Anterior cingulate cortex (tissue), 58 donors: ENCODE measurements around the gene METTL24.

Experiments
- DNase-seq, 58 donors: peaks; one replicate each; lab custom pipeline; 2025; lab: John Stamatoyannopoulos, UW

Gene METTL24

DNA sequence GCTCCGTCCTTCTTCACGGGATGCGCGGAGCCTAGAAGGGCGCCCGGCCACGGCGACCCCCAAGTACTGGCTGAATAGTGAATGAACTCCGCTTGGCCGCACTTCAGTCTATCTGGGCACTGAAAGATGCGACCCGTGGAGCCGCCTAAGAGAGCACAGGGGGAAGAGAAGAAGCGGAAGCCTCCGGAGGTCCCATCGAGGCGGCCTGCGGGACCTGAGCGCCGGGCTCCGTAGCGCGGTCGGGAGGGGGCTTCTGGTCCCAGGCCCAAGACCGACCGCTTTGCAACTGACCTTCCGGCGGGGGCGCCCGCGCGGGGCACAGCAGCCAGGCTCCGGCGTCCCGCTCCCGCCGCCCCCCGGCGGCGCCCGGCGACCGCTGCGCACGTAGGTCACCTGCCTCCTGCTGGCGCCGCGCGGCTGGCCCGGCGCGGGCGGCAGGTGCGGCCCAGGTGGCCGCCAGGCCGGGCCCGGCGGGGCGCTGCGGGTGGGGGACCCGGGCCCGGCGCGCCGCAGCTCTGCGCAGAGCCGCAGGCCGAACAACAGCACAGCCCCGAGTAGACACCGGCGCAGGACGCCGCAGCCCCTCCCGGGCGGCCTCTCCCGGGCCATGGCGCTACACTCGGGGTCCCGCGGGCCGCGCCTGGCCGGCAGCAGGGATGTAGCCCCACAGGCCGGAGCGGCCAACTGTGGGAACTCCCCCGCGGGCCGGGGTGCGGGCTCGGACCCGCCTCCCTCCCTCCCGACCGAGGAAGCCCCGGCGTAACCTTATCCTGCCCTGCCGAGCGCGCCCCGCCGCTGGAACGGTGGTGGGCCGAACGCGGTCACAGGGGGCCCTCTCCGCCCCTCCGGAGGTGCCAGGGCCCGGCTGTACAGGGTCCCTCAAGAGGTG, at the start of gene METTL24:
METTL24 (minus strand) TSS at position 686 of the 889 bp plus-strand sequence; CDS start at position 609, 77 bp downstream.
- DNase-seq: peak in 7 of 58 donors; percentile 7 to 33 (median 24)

DNA sequence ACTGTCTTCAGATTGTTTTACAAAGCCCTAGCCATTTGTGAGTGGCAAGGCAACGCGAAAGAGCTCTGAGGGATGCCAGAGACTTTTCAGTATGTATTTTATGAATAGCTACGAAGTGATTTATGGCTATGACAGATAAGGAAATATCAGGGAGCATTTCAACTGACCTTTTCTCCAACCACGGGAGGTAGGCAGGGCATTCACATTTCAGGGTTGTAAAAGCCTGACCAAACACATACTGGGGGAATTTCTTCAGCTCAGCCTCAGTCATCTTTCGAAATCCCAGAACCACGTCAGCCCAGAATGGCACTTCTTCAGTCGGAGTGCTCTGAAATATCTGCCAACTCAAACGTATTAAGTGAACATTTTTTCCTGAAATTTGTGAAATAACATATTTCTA, 46.5 kb upstream of the METTL24 start:
- no peak for DNase-seq

DNA sequence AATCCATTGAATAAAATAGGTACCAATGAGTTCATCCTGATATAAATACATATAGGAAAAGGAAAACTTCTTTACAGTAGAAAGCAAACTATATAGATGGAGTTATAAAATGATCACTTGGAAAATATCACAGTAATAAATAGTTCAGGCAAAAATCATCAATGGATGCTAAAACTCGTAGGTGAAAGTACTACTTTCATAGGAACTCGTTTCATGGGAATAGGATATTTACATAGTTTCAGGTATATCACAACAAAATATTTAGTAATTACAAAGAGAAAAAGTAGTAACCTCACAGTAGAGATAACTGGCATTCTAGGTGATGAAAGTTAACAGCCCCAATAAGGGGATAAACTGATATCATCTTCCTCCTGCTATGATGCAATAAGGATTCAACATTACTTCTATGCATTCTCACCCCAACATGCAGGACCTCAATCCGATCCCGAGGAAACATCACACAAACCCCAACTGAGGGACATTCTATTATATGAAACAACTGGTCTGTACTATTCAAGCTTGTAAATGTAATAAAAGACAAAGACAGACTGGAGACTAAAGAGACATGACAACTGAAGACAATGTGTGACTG, 43.5 kb upstream of the METTL24 start:
- DNase-seq: no peak

- DNase-seq: no peak
These were observed 42.1 kb upstream of the METTL24 start for GRCh38 chr6:110400208-110400607.

- DNase-seq: peak in 1 of 58 donors; percentile 11
These were observed 41.3 kb upstream of the METTL24 start for GRCh38 chr6:110399219-110400071.

- no peak for DNase-seq
These were observed 40.6 kb upstream of the METTL24 start for GRCh38 chr6:110398778-110399177.

DNA sequence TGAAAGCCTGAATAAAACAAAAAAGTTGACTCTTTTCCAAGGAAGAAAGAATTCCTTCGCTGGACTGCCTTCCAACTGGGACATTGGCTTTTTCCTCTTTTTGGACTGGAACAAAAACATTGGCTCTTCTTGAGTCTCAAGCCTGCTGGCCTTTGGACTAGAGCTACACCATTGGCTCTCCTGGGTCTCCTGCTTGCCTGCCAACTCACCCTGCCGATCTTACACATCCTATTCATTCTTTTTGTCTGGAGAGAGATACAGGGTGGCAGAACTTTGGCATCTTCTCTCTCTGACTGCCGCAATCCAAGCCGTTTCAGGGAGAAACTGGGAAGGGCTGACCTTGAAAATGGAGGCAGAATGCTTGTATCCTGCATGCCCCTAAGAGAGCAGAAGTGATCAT, 37.1 kb upstream of the METTL24 start:
- peak in 19 of 58 donors; percentile 5 to 61 (median 15) for DNase-seq

- DNase-seq: no peak
These were observed 36.3 kb upstream of the METTL24 start for GRCh38 chr6:110394409-110394808.

DNA sequence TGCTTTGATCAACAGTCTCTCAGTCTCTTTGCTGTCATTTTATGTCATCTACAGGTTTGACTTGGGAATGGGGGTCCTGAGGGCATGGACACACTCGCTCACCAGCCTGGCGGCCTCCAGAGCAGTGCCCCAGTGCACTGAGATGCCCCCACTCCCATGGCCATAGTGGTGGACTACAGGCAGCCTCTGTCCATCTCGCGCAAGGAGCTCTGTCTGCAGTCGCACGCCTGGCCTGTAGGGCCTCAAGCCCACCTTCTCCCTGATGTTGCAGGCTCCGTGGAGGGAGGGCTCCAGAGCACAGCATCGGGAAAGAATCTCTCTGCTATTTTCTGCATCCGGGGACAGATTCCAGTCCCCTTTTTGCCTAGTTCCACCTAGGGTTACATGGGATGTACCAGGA, 34.6 kb upstream of the METTL24 start:
- no peak for DNase-seq

DNA sequence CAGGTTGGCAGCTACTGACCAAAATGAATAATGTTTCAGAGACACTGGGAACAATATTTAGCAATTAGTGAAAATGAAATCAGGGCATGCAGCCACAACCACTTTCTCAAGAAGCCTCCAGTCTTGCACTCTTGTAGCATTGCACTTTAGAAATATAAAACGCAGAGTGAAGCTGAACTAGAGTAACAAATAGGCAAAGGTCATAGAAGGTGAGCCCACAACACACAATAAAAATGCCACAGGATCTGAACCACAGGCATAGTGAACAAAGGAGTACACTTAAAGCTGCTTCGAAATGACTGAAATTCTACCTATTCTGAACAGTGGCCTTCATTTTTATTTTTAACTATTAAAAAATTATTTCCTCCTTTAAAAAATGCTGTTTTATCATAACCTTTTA, 32.3 kb upstream of the METTL24 start:
- no peak for DNase-seq

DNA sequence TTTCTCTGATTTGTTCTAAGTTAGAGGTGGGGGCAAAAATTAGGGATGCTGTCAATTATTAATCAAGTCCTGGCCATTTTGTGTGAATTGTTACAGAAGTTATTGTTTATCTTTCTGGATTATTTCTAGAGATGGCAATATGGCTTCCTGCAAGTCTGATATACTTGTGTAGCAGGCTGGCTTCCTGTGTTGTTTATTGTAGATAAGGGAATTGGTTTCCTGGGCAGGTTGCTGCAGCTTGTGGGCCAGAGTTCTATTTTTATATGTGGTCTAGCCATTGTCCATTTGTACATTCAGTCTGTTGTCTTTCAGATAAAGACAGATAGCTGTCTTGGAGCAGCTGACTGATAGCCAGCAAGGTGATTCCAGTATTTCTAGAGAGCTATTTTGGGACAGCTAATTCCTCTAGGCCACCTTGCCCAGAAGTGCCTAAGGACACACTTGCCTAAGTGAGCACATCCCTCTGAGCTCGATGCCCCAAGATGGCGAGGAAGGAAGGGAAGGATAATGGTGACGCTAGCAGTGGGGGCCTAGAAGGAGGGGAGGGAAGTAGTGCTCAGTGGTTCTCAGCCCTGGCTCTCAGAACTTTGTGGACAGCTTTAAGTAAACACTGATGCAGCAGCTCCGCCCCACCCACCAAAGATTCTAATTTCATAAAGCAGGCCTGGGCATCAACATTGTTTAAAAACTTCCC, 31.7 kb upstream of the METTL24 start:
- no peak for DNase-seq

GRCh38 chr6:110387986-110388385, 29.8 kb upstream of the METTL24 start:
- no peak for DNase-seq

- DNase-seq: no peak
These were observed 27.3 kb upstream of the METTL24 start for GRCh38 chr6:110385458-110385863.

GRCh38 chr6:110378552-110378951, 20.4 kb upstream of the METTL24 start:
- no peak for DNase-seq

GRCh38 chr6:110369066-110369465, 10.9 kb upstream of the METTL24 start:
- no peak for DNase-seq

GRCh38 chr6:110368284-110368683, 10.1 kb upstream of the METTL24 start:
- DNase-seq: no peak

GRCh38 chr6:110367825-110368224, 9.7 kb upstream of the METTL24 start:
- no peak for DNase-seq

- peak in 1 of 58 donors; percentile 18 for DNase-seq
These were observed 8.8 kb upstream of the METTL24 start for GRCh38 chr6:110366975-110367374.

GRCh38 chr6:110366256-110366655, 8.1 kb upstream of the METTL24 start:
- no peak for DNase-seq

GRCh38 chr6:110364364-110365105, 6.4 kb upstream of the METTL24 start:
- no peak for DNase-seq
